GM18511 (cell line): ENCODE results near the gene CFAP74.

ENCODE experiments used
- ATAC-seq: cut with Tn5 transposase; IDR thresholded peaks from one replicate; pipeline ENCODE4 v1.9.1; 2021; ENCODE audit warnings: mild to moderate bottlenecking, moderate library complexity; ENCODE audit not compliant: unreplicated experiment

Gene CFAP74

GRCh38 chr1:2042830-2043773 is 39.5 kb upstream of the CFAP74 start:
- ATAC-seq = no peak

- no peak for ATAC-seq
These were observed 38.3 kb upstream of the CFAP74 start for GRCh38 chr1:2041887-2042286.

- ATAC-seq = no peak
These were observed 37.7 kb upstream of the CFAP74 start for GRCh38 chr1:2041305-2041704.

GRCh38 chr1:2039251-2039650 is 35.7 kb upstream of the CFAP74 start:
- no peak for ATAC-seq

GRCh38 chr1:2038229-2038628 is 34.6 kb upstream of the CFAP74 start:
- no peak for ATAC-seq

- ATAC-seq = no peak
These were observed 33.9 kb upstream of the CFAP74 start for GRCh38 chr1:2037314-2037979.

- no peak for ATAC-seq
These were observed 32.7 kb upstream of the CFAP74 start for GRCh38 chr1:2036287-2036686.

GRCh38 chr1:2033165-2033564 is 29.6 kb upstream of the CFAP74 start:
- no peak for ATAC-seq

GRCh38 chr1:2032737-2033136 is 29.2 kb upstream of the CFAP74 start:
- no peak for ATAC-seq

GRCh38 chr1:2031546-2032540 is 28.3 kb upstream of the CFAP74 start:
- ATAC-seq = no peak

GRCh38 chr1:2030076-2030871 is 26.7 kb upstream of the CFAP74 start:
- no peak for ATAC-seq

- no peak for ATAC-seq
These were observed 26.0 kb upstream of the CFAP74 start for GRCh38 chr1:2029561-2029960.

GRCh38 chr1:2028870-2029560 is 25.4 kb upstream of the CFAP74 start:
- ATAC-seq = no peak

GRCh38 chr1:2027961-2028583 is 24.5 kb upstream of the CFAP74 start:
- no peak for ATAC-seq

GRCh38 chr1:2025491-2025981 is 21.9 kb upstream of the CFAP74 start:
- ATAC-seq = no peak

- ATAC-seq = no peak
These were observed 21.3 kb upstream of the CFAP74 start for GRCh38 chr1:2024887-2025286.

GRCh38 chr1:2024451-2024850 is 20.9 kb upstream of the CFAP74 start:
- ATAC-seq = no peak

GRCh38 chr1:2023187-2023586 is 19.6 kb upstream of the CFAP74 start:
- no peak for ATAC-seq
